T47D (cell line): ENCODE results near the gene DOCK2.

ENCODE experiments used
- DNase-seq, 2 experiments: peaks; one replicate each; pipeline versions ENCODE4 v3.0.0 to v3.0.0-alpha.2; 2011 to 2012; ENCODE audit warnings: low read depth in 1 of 2, low spot score in 1 of 2
- JUND ChIP-seq: IDR thresholded peaks from 2 replicates; pipeline ENCODE4 v1.6.1; 2012; ENCODE audit warnings: low read depth
- in situ Hi-C: cut with HindIII; loops from 2 replicates; pipeline ENCODE4 v1.10.0; 2016; ENCODE audit warnings: low sequenced_read_pairs, low pct_unique_long_range_greater_than_20kb

Gene DOCK2

GRCh38 chr5:169921384-169921783 is 284.3 kb downstream of the DOCK2 start:
- DNase-seq = no peak
- in situ Hi-C loops = no loop called here
- TF ChIP-seq JUND = no peak

- in situ Hi-C loops = no loop called here
- DNase-seq = no peak
- TF ChIP-seq JUND = no peak
Observed at GRCh38 chr5:169921949-169922348, 284.9 kb downstream of the DOCK2 start.

- DNase-seq = no peak
- no peak for TF ChIP-seq JUND
- in situ Hi-C loops = no loop called here
Observed at GRCh38 chr5:169922474-169922873, 285.4 kb downstream of the DOCK2 start.

GRCh38 chr5:169923988-169924387 is 286.9 kb downstream of the DOCK2 start:
- in situ Hi-C loops = no loop called here
- no peak for DNase-seq

DNA sequence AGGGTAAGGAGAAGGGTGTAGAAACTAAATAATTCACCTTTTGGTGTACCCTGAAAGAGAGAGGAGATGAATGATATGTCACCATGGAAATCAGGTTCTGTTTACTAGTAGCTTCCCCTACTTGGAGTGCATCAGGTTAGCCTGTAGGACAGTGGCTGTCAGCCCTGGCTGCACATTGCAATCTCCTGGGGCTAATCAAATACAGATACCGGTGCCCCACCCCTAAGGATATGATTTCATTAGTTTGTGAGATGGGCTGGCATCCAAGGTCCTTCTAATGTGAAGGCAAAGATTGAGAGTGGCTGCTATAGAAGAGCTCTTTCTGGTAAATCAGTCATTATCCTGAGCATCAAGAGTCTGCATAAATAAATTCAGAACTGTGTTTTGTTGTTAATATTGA is 296.1 kb downstream of the DOCK2 start:
- TF ChIP-seq JUND = no peak
- no peak for DNase-seq
- in situ Hi-C loops = no loop called here

More at GRCh38 chr5:169923988-169924387, 286.9 kb downstream of the DOCK2 start:
- TF ChIP-seq JUND = no peak

DNA sequence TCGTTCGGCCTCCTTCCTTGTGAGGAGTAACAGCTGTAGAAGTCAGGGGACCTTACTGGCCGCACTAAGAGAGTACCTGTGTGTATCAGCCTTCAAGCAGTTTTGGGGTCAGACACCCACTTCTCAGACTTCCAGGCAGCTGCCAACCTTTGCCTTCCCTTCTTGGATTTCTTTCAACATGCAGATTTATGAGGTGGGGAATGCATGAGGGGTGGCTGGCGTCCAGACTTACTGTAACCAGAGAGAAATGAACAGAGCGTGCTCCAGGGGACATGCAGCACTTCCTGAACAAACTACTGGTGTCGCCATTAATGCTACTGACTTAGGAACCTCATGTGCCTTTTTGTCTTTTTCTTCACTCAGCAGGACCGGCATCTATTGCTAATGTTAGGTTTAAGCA is 296.5 kb downstream of the DOCK2 start:
- in situ Hi-C loops = no loop called here
- DNase-seq = no peak
- TF ChIP-seq JUND = no peak

DNA sequence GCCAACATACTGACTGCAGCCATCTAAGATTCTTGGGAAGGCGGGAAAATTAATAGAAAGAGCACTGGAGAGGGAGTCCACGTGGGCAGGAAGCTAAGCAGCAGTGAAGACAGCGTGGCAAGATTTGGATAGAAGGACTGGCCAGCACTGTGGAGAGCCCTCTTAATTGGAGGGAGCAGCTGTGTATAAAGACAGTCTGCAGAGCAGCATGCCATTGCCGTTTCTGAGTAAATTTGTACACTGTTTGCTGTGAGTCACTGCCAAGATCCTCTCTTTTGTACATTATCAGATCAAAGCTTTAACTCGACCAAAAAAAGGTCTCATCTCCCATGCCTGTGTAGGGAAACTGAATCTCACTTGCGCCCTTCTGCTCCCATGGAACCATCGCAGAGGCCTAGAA is 297.9 kb downstream of the DOCK2 start:
- DNase-seq = no peak
- no peak for TF ChIP-seq JUND
- in situ Hi-C loops = no loop called here

GRCh38 chr5:169935762-169936161 is 298.7 kb downstream of the DOCK2 start:
- TF ChIP-seq JUND = no peak
- in situ Hi-C loops = no loop called here
- DNase-seq = no peak

GRCh38 chr5:169938439-169938838 is 301.4 kb downstream of the DOCK2 start:
- in situ Hi-C loops = no loop called here
- TF ChIP-seq JUND = no peak
- no peak for DNase-seq

DNA sequence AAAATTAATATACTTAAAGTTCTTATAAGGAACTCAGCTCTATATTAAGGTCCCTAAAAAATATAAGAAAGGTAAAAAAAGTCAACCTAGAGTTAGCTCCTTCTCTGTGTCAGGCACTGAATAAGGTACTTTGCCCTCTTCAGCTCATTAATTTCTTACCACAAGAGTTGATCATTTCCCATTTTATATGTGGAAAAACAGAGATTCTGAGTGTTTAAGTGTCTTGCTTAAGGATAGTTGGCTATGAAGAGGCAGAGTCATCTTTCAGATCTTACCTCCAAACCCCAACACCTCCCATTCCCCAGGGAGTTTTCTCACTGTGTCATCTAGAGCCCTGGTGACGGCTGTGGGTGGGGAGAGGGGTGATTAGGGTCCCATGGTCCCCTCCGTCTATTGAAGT is 302.7 kb downstream of the DOCK2 start:
- in situ Hi-C loops = no loop called here
- no peak for TF ChIP-seq JUND
- no peak for DNase-seq

DNA sequence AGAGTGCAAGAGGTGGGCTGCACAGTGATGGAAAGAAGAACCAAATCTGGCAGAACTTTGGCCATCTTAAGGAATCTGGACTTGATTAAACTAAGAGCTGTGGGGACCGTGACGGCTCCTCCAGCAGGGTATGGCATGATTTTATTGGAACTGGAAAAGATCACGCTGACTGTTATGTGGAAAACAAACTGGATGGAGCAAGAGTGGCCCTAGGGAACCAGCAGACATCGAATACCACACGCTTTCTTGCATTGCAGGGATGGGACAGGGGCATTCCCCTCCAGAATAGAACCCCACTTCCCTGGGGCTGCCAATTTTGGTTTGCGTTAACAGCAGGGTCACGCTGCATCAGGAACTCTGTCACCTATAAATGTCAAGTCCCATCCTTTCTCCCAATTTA is 304.5 kb downstream of the DOCK2 start:
- in situ Hi-C loops = no loop called here
- DNase-seq = no peak
- no peak for TF ChIP-seq JUND

DNA sequence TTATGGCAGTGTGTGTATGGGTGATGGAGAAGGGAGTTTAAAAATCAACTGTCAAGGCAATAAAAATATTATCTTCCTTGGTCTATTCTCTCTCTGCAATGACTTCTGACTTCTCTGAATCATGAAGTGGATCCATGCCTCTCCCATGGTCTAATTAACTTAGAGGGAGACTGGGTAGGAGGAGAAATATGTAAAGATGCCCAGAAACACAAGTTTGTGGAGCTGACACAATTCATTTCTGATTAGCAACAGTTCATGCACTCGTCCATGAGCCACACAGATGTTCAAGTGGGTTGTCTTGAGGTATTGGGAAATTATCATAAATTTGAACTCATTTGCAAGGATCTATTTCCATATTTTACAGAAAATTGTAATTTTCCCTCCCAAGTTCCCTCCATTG is 305.1 kb downstream of the DOCK2 start:
- in situ Hi-C loops = no loop called here
- no peak for TF ChIP-seq JUND
- DNase-seq = no peak

DNA sequence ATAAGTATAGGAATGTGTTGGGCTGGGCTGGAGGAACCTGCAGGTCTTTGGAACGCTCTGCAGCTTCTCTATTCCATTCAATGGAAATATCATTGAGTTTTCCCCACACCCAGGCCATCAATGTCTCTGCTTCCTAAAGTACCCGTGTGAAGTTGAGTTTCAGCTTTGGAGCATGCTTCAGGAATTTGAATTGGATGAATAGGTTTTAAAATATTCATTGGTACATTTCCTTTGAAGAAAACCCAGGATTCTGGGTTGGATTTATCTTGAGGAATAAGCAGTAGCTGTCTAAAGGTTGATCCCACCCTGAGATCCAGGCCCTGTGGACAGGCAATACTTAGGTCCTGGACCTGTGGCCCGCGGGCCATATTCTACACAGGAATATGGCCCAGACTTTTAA is 306.0 kb downstream of the DOCK2 start:
- in situ Hi-C loops = no loop called here
- no peak for DNase-seq
- no peak for TF ChIP-seq JUND

GRCh38 chr5:169944115-169944514 is 307.0 kb downstream of the DOCK2 start:
- no peak for TF ChIP-seq JUND
- in situ Hi-C loops = no loop called here
- no peak for DNase-seq
